C4-2B (cell line): ENCODE data around the gene IL6ST.

Source experiments
- ZFX ChIP-seq: fragments of 450-650 bp; IDR thresholded peaks from 2 replicates; pipeline ENCODE4 v1.6.1; 2017
- TF ChIP-seq, protein P1 (sequence below): fragments of 450-650 bp; conservative IDR thresholded peaks from 2 replicates; pipeline ENCODE4 v1.5.1; 2017; ENCODE audit warnings: mild to moderate bottlenecking

DNA sequence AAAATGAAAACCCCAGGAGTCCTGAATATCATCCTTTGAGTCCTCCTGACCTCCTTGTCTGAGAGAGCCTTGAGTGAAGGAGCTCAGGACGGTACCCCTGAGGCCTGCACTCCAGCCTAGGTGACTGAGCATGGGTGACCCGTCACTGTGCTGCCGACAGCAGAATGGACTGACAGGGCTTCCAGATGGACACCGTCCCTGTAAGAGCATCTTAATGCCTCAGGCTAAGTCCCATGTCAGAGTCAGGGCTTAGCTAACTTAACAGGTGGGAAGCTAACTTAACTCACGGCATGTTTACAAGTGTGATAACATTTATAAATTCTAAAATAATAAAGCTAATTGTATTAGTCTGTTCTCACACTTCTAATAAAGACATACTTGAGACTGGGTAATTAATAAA, 68.3 kb downstream of the IL6ST start:
- TF ChIP-seq, protein P1, sequence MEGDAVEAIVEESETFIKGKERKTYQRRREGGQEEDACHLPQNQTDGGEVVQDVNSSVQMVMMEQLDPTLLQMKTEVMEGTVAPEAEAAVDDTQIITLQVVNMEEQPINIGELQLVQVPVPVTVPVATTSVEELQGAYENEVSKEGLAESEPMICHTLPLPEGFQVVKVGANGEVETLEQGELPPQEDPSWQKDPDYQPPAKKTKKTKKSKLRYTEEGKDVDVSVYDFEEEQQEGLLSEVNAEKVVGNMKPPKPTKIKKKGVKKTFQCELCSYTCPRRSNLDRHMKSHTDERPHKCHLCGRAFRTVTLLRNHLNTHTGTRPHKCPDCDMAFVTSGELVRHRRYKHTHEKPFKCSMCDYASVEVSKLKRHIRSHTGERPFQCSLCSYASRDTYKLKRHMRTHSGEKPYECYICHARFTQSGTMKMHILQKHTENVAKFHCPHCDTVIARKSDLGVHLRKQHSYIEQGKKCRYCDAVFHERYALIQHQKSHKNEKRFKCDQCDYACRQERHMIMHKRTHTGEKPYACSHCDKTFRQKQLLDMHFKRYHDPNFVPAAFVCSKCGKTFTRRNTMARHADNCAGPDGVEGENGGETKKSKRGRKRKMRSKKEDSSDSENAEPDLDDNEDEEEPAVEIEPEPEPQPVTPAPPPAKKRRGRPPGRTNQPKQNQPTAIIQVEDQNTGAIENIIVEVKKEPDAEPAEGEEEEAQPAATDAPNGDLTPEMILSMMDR, result no peak
- TF ChIP-seq ZFX, result no peak
